CD4-positive, alpha-beta memory T cell (primary cell): ENCODE results near the gene AMIGO3. TPM values are rescaled to one million over a fixed set of nuclear protein-coding genes. Genes with fewer than 3 reads are reported as not detected.
"Not testable (repeated sequence)": the region's sequence is repeated elsewhere in the genome, so short reads cannot be mapped to it uniquely, and the experiment has no call there.

Experiments used
- CTCF ChIA-PET: fragments of 350-600 bp; sonication (Branson Sonifier 250); formaldehyde crosslinking; loops from one replicate; lab custom pipeline; 2021; ENCODE audit warnings: inconsistent platforms; ENCODE audit not compliant: partially characterized antibody; lab: Charles Lee
- POLR2A ChIA-PET: fragments of 350-600 bp; sonication (Branson Sonifier 250); formaldehyde crosslinking; loops from one replicate; lab custom pipeline; 2021; ENCODE audit not compliant: partially characterized antibody; lab: Charles Lee
- DNase-seq, 5 donors: peaks; one replicate each; pipeline versions ENCODE4 v3.0.0 to v3.0.0-alpha.2; 2020 to 2022; ENCODE audit warnings: mixed read lengths in 1 of 5
- H3K27ac ChIP-seq: one replicate; pipeline ENCODE4 v1.7.0; 2013; ENCODE audit warnings: low read depth, low read length
- H3K27me3 ChIP-seq: 2 replicates; pipeline ENCODE4 v1.7.0; 2013; ENCODE audit warnings: mild to moderate bottlenecking, low read length, moderate library complexity; ENCODE audit not compliant: insufficient read depth
- H3K36me3 ChIP-seq: 2 replicates; pipeline ENCODE4 v1.7.0; 2013; ENCODE audit warnings: mild to moderate bottlenecking, low read length, moderate library complexity; ENCODE audit not compliant: insufficient read depth
- H3K4me1 ChIP-seq: 2 replicates; pipeline ENCODE4 v1.7.0; 2013; ENCODE audit warnings: mild to moderate bottlenecking, low read length, moderate library complexity; ENCODE audit not compliant: insufficient read depth
- H3K4me3 ChIP-seq, 2 donors: one replicate each; pipeline ENCODE4 v1.7.0; 2013; ENCODE audit warnings: low read length in 2 of 2, mild to moderate bottlenecking in 1 of 2
- H3K9me3 ChIP-seq, 2 donors: one replicate each; pipeline ENCODE4 v1.7.0; 2013; ENCODE audit warnings: low read length in 2 of 2, control low read depth in 1 of 2; ENCODE audit not compliant: control insufficient read depth in 1 of 2
- H3K27ac Mint-ChIP-seq, 7 donors: one replicate each; pipeline ENCODE4 v1.8.0; 2020 to 2021; ENCODE audit warnings: mixed read lengths in 7 of 7, mild to moderate bottlenecking in 6 of 7, inconsistent platforms in 3 of 7, moderate library complexity in 3 of 7
- H3K27me3 Mint-ChIP-seq, 2 donors: one replicate each; pipeline ENCODE4 v1.8.0; 2020 to 2021; ENCODE audit warnings: mixed read lengths in 2 of 2
- H3K36me3 Mint-ChIP-seq, 2 donors: one replicate each; pipeline ENCODE4 v1.8.0; 2020 to 2021; ENCODE audit warnings: mixed read lengths in 2 of 2, inconsistent platforms in 1 of 2, mild to moderate bottlenecking in 1 of 2
- H3K4me1 Mint-ChIP-seq, 4 donors: one replicate each; pipeline ENCODE4 v1.8.0; 2020 to 2021; ENCODE audit warnings: mixed read lengths in 4 of 4, mild to moderate bottlenecking in 1 of 4
- H3K4me3 Mint-ChIP-seq, 8 donors: one replicate each; pipeline ENCODE4 v1.8.0; 2020 to 2021; ENCODE audit warnings: mixed read lengths in 8 of 8, mild to moderate bottlenecking in 7 of 8, moderate library complexity in 6 of 8, inconsistent platforms in 3 of 8
- H3K9me3 Mint-ChIP-seq, 8 donors: one replicate each; pipeline ENCODE4 v1.8.0; 2020 to 2021; ENCODE audit warnings: mixed read lengths in 8 of 8, mild to moderate bottlenecking in 5 of 8, inconsistent platforms in 3 of 8, moderate library complexity in 1 of 8
- intact Hi-C: fragments of 100-400 bp; cut with micrococcal nuclease; formaldehyde crosslinking; loops from one replicate; pipeline ENCODE4 v1.15.1; 2023
- polyA plus RNA-seq, 2 donors: library from polyadenylated mRNA; unstranded; fragments of 300-500 nt; fragmentation: Illumina TruSeq; gene quantifications; one replicate each; pipeline ENCODE4 v1.2.3, GENCODE V29; 2021
- total RNA-seq, 2 experiments: library from RNA; stranded (reverse); gene quantifications; one replicate each; pipeline ENCODE4 v1.2.3, GENCODE V29; 2021

The AMIGO3 gene
- total and polyA plus RNA-seq, 4 experiments from 2014 or later = not detected

- no peaks in the 10 kb centered on the region for H3K4me1 ChIP-seq
- ChIA-PET POLR2A (no interaction called here), CTCF (interaction anchor here (0.8 to 4.3 kb wide), 3 partner anchors 72 to 526 kb away, joined by 3 to 23 read pairs (median 5); no protein-coding TSS in a partner anchor)
- H3K9me3 ChIP-seq = no peaks in the 10 kb centered on the region
- peak overlapping the region in 1 of 7 donors; percentile 29 for H3K27ac Mint-ChIP-seq
- H3K36me3 Mint-ChIP-seq = peaks cover 0 to 28% of the 10 kb centered on the region in 2 donors
- peak in 1 of 5 donors; percentile 2 for DNase-seq
- H3K4me1 Mint-ChIP-seq = peaks cover 0 to 9% (median 4%) of the 10 kb centered on the region in 4 donors
- no peaks in the 10 kb centered on the region for H3K27me3 Mint-ChIP-seq
- intact Hi-C loops = no loop called here
- no peak overlapping the region for H3K4me3 ChIP-seq
- no peaks in the 10 kb centered on the region for H3K9me3 Mint-ChIP-seq
- no peak overlapping the region for H3K27ac ChIP-seq
- peaks cover 8% of the 10 kb centered on the region for H3K36me3 ChIP-seq
- no peak overlapping the region for H3K4me3 Mint-ChIP-seq
- H3K27me3 ChIP-seq = no peaks in the 10 kb centered on the region
These were observed 18.9 kb downstream of the AMIGO3 start for GRCh38 chr3:49700453-49701128.

DNA sequence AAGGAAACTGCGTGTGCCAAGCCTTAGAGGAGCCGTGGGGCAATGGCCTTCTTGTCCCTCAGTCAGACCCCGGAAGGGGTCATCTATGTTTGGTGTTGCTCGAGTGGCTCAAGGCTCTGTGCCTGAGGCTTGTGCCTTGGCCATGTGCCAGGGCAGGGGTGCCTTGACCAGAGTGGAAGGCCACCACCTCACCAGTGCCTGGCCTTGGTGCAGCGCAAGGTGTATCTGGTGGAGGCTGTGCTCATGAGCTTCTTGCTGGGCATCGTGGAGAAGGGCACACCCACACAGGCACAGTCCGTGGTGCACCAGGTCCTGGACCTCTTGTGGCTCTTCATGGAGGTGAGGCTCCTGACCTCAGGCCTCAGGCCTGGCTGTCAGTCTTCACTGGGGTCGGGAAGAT lies 19.5 kb downstream of the AMIGO3 start:
- no peak overlapping the region for H3K4me3 ChIP-seq
- H3K27ac ChIP-seq = no peak overlapping the region
- POLR2A ChIA-PET = no interaction called here
- no peaks in the 10 kb centered on the region for H3K4me1 ChIP-seq
- H3K27ac Mint-ChIP-seq = no peak overlapping the region
- peaks cover 8% of the 10 kb centered on the region for H3K36me3 ChIP-seq
- no peak for DNase-seq
- no peaks in the 10 kb centered on the region for H3K27me3 Mint-ChIP-seq
- CTCF ChIA-PET = interaction anchor here (0.7 kb wide), 1 partner anchor 139 kb away, joined by 3 read pairs; no protein-coding TSS in a partner anchor
- peaks cover 0 to 28% of the 10 kb centered on the region in 2 donors for H3K36me3 Mint-ChIP-seq
- H3K9me3 Mint-ChIP-seq = no peaks in the 10 kb centered on the region
- intact Hi-C loops = no loop called here
- H3K4me1 Mint-ChIP-seq = peaks cover 0 to 9% (median 4%) of the 10 kb centered on the region in 4 donors
- no peaks in the 10 kb centered on the region for H3K27me3 ChIP-seq
- H3K9me3 ChIP-seq = no peaks in the 10 kb centered on the region
- no peak overlapping the region for H3K4me3 Mint-ChIP-seq

GRCh38 chr3:49699281-49699979 lies 20.1 kb downstream of the AMIGO3 start:
- Mint-ChIP-seq H3K36me3 (peaks cover 0 to 28% of the 10 kb centered on the region in 2 donors), H3K27ac (no peak overlapping the region), H3K27me3 (no peaks in the 10 kb centered on the region), H3K4me3 (no peak overlapping the region), H3K9me3 (no peaks in the 10 kb centered on the region), H3K4me1 (peaks cover 0 to 12% (median 4%) of the 10 kb centered on the region in 4 donors)
- H3K4me1 ChIP-seq = no peaks in the 10 kb centered on the region
- no peak overlapping the region for H3K4me3 ChIP-seq
- ChIA-PET CTCF (interaction anchor here (0.7 kb wide), 1 partner anchor 140 kb away, joined by 3 read pairs; no protein-coding TSS in a partner anchor), POLR2A (no interaction called here)
- DNase-seq = peak in 1 of 5 donors; percentile 4
- H3K36me3 ChIP-seq = peaks cover 8% of the 10 kb centered on the region
- H3K27ac ChIP-seq = no peak overlapping the region
- H3K27me3 ChIP-seq = no peaks in the 10 kb centered on the region
- no peaks in the 10 kb centered on the region for H3K9me3 ChIP-seq
- intact Hi-C loops = no loop called here

GRCh38 chr3:49695350-49696015 lies 24.0 kb downstream of the AMIGO3 start:
- H3K36me3 Mint-ChIP-seq = peaks cover 0 to 12% of the 10 kb centered on the region in 2 donors
- H3K27me3 ChIP-seq, intact Hi-C loops, DNase-seq, H3K9me3 ChIP-seq, CTCF ChIA-PET, H3K27ac ChIP-seq, POLR2A ChIA-PET, H3K9me3 Mint-ChIP-seq, H3K36me3 ChIP-seq, H3K4me3 Mint-ChIP-seq, H3K4me3 ChIP-seq, H3K27me3 Mint-ChIP-seq: not testable (repeated sequence)
- H3K4me1 ChIP-seq = peaks cover 12% of the 10 kb centered on the region
- H3K4me1 Mint-ChIP-seq = peaks cover 8 to 25% (median 17%) of the 10 kb centered on the region in 4 donors
- H3K27ac Mint-ChIP-seq = peak overlapping the region in 1 of 7 donors; percentile 37

- H3K27me3 ChIP-seq, CTCF ChIA-PET, H3K4me3 Mint-ChIP-seq, intact Hi-C loops, H3K9me3 Mint-ChIP-seq, H3K4me3 ChIP-seq, H3K27ac ChIP-seq, POLR2A ChIA-PET, H3K27me3 Mint-ChIP-seq, H3K36me3 Mint-ChIP-seq, H3K9me3 ChIP-seq, DNase-seq, H3K36me3 ChIP-seq: not testable (repeated sequence)
- Mint-ChIP-seq H3K4me1 (peaks cover 11 to 33% (median 24%) of the 10 kb centered on the region in 4 donors), H3K27ac (peak overlapping the region in 1 of 7 donors; percentile 17)
- H3K4me1 ChIP-seq = peaks cover 20% of the 10 kb centered on the region
These were observed 24.9 kb downstream of the AMIGO3 start for GRCh38 chr3:49694409-49695070.

- peak overlapping the region in 2 of 7 donors; percentile 65 to 71 for H3K27ac Mint-ChIP-seq
These were observed 28.0 kb downstream of the AMIGO3 start for GRCh38 chr3:49691481-49691880.

More at GRCh38 chr3:49691481-49691880, 28.0 kb downstream of the AMIGO3 start:
- Mint-ChIP-seq H3K4me1 (peaks cover 16 to 52% (median 35%) of the 10 kb centered on the region in 4 donors), H3K4me3 (peak overlapping the region in 5 of 8 donors; percentile 20 to 95 (median 56))
- H3K36me3 ChIP-seq, H3K36me3 Mint-ChIP-seq, DNase-seq, intact Hi-C loops, H3K9me3 ChIP-seq, H3K27me3 ChIP-seq, POLR2A ChIA-PET, CTCF ChIA-PET, H3K4me3 ChIP-seq, H3K9me3 Mint-ChIP-seq, H3K27me3 Mint-ChIP-seq, H3K27ac ChIP-seq: not testable (repeated sequence)
- peaks cover 27% of the 10 kb centered on the region for H3K4me1 ChIP-seq
